DMS53 treated with DMSO at 0.1 percent for 48 hours (cell line): ENCODE measurements around the gene MAP3K10.
"Not testable (repeated sequence)": the region's sequence is repeated elsewhere in the genome, so short reads cannot be mapped to it uniquely, and the experiment has no call there.

Source experiments
- DNase-seq: peaks from one replicate; lab custom pipeline; 2025; ENCODE audit not compliant: unreplicated experiment; lab: John Stamatoyannopoulos, UW

Gene MAP3K10

GRCh38 chr19:40171293-40171692 lies 19.9 kb upstream of the MAP3K10 start:
- DNase-seq = not testable (repeated sequence)

DNA sequence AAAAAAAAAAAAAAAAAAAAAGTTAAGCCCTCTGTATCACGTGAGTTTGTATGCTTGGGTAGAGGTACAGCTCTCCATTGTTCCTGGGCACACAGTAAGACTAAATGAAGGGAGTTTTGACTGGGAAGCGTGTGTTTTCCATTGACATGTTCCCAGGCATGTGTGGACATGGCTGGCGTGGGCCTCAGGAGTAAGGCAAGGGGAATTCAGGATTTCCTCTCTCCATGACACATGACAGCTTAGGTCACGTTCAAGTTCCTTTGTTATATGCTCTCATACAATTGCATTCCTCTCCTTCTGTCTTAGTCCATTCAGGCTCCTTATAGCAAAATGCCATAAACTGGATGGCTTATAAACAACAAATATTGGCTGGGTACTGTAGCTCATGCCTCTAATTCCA lies 17.1 kb upstream of the MAP3K10 start:
- no peak for DNase-seq

DNA sequence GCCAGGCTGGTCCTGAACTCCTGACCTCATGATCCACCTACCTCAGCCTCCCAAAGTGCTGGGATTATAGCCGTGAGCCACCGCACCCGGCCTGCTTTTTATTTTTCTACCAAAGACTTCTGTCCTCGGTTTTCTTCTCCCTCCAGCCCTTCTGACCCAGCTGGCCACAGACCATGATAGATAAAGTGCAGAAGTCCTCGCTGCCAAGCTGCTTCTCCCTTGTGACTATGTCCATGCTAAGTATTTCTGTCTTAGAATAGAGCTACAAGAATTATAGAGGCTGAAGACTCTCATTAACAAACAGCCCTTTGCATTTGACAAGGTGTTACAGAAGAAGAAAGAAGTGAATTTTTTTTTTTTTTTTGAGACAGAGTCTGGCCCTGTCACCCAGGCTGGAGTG lies 15.4 kb upstream of the MAP3K10 start:
- no peak for DNase-seq

DNA sequence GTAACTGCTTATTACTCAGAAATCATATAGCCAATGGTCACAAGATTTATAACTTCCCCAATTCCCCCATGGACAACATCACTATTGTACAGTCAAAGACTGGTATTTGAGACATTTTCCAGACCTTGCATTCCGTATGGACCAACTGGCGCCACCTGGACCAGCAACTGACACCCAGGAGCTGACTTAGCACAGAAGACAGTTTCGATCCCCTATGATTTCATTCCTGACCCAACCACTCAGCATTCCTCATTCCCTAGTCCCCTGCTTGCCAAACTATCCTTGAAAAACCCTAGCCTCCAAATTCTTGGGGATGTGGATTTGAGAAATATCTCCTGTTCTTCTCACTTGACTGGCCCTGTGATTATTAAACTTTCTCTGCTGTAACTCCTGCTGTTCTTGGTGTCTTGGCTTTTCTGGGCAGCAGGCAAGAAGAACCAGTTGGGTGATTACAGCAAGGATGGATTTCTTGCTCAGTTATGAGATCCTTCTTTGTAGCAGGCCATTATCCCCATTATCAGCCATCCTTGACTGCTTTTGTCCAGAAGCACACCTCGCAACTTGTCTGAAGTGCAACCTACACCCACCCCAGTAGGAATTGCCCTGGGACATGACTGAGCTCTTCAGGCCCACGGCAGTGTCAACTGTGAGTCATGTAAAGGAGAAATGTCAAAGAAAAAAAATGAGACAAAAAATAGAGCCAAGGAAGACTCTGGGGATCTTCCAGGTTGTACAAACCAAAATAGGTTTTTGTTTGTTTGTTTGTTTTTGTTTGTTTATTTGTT lies 13.7 kb upstream of the MAP3K10 start:
- DNase-seq = no peak

DNA sequence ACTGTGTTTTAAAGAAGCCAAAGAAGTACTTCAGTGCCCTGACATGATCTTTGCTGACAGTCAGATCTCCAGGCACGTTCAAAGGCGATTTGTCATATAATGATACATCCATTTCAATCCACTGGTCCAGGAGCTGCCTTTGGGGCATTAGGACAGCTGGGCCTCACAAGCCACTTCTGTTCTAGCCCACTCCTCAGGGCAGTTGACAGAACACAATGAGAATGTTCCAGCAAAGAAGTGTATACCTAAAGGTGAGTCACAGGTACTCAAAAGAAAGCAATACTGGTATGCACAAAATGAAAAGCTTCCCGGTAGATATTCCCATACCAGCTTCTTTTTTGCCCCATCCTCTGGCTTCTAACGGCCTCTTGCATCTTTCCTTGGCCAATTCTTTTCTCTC lies 12.5 kb upstream of the MAP3K10 start:
- DNase-seq = peak; percentile 52

- DNase-seq = no peak
Observed at GRCh38 chr19:40184273-40184672, 7.0 kb upstream of the MAP3K10 start.

- DNase-seq = peak; percentile 9
Observed at GRCh38 chr19:40191836-40192646, 815 bp downstream of the MAP3K10 start.

DNA sequence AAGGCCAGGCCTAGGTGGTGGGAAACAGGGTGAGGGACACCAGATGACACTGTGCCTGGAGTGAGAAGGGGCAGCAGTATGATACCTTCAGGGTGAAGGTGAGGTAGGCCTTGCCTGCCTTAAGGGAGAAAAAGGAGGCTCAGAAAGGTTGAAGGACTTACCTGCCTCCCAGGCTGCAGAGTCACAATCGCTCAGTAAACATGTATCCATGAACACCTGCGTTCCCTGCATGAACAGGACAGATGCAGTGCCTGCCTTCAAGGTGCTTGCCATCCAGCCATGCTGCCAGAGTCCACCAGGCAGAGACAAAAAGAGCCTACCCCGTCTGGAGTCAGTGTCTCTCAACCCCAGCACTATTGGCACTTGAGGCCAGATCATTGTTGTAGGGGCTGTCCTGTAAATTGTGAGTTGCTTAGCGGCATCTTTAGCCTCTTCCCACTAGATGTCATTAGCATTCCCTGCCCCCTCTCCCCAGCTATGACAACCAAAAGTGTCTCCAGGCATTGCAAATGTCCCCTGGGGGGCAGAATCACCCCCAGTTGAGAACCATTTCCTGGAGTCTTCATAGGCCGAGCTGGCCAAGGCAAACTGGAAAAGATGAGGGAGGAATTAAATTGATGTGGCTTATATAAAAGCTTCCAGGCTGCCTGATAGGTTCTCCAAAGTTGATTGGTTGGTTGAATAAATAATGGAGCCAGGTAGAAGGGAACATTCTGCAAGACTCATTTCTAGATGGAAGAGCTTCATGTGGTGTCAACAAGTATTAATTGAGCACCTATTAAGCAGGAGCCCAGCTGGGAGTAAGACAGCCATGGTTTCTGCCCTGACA lies 1.7 kb downstream of the MAP3K10 start:
- no peak for DNase-seq

DNA sequence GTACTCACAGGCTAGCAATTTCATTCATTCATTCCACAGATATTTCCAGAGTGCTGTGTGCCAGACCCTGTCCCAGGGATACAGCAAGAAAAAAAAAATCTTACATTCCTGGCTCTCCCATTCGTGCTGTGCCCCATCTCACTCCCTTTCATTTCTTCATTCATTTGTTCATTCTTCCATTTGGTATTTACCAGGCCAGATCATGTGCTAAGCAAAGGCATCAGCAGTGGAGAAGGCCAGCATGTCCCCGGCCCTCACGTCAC lies 2.3 kb downstream of the MAP3K10 start:
- no peak for DNase-seq

DNA sequence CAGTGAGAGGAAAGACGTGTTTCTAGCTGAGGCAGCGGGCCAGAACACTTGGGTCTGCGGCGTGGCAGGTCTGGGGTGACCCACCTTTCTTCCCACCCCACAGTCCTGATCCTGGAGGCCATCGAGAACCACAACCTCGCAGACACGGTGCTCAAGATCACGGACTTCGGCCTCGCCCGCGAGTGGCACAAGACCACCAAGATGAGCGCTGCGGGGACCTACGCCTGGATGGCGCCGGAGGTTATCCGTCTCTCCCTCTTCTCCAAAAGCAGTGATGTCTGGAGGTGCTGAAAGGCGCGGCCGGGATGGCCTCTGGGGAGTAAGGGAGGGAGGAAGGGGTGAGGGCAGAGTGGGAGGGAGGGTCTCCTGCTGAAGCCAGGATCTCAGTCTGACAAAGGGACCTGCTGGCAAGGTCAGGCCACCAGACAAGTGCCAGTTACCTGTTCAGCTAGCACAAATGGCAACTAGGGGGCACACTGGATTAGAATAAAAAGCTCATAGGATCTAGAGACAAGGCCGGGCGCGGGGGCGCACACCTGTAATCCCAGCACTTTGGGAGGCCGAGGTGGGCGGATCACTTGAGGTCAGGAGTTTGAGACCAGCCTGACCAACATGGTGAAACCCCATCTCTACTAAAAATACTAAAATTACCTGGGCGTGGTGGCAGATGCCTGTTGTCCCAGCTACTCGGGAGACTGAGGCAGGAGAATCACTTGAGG lies 7.2 kb downstream of the MAP3K10 start:
- DNase-seq = no peak

GRCh38 chr19:40200341-40201099 lies 9.3 kb downstream of the MAP3K10 start:
- DNase-seq = no peak

DNA sequence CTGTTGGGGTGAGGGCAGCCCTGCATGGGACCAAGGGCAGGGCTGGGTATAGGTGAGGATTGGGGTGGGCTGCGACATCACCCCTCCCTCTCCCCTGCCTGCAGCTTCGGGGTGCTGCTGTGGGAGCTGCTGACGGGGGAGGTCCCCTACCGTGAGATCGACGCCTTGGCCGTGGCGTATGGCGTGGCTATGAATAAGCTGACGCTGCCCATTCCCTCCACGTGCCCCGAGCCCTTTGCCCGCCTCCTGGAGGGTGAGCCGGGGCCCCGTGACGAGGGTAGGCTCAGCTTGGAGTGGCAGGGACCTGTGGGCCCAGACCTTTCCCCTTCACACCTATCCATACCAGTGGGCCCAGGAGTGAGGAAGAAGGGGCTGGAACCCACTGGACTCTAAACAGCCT lies 13.2 kb downstream of the MAP3K10 start:
- no peak for DNase-seq

GRCh38 chr19:40205760-40206159 lies 14.5 kb downstream of the MAP3K10 start:
- DNase-seq = no peak

DNA sequence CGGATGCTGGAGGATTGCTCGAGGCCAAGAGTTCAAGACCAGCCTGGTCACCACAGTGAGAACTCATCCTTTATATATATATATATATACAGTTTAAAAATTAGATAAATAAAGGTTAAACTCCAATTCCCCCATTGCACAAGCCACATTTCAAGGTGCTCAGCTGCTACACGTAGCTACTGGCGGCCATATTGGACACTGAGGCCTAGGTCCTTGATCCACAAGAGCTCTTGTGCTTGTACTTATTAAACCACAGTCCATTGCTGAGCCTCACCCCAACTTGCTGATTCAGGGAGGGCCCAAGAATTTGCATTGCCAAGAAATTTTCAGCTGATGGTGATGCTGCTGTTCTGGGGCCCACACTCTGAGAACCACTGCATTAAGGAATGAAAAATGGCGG lies 17.4 kb downstream of the MAP3K10 start:
- DNase-seq = no peak

DNA sequence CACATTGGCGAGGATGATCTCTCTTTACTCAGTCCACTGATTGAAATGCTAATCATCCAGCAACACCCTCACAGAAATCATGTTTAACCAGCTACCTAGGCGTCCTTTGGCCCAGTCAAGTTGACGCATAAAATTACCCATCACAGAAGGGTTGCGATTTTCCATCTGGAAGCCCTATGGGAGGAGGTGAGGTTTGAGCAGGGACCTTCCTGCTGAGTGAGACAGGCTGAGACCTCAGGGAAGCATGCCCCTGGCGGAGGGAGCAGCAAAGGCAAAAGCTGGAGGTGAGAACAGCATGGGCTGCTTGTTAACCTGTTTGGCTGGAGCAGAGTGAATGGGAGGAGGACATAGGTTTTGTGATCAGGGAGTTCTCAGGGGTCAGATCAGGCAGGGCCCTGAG lies 19.7 kb downstream of the MAP3K10 start:
- no peak for DNase-seq

GRCh38 chr19:40213251-40213829 lies 22.1 kb downstream of the MAP3K10 start:
- no peak for DNase-seq

- no peak for DNase-seq
Observed at GRCh38 chr19:40213882-40214570, 22.8 kb downstream of the MAP3K10 start.

- no peak for DNase-seq
Observed at GRCh38 chr19:40214936-40215335, 23.7 kb downstream of the MAP3K10 start.

DNA sequence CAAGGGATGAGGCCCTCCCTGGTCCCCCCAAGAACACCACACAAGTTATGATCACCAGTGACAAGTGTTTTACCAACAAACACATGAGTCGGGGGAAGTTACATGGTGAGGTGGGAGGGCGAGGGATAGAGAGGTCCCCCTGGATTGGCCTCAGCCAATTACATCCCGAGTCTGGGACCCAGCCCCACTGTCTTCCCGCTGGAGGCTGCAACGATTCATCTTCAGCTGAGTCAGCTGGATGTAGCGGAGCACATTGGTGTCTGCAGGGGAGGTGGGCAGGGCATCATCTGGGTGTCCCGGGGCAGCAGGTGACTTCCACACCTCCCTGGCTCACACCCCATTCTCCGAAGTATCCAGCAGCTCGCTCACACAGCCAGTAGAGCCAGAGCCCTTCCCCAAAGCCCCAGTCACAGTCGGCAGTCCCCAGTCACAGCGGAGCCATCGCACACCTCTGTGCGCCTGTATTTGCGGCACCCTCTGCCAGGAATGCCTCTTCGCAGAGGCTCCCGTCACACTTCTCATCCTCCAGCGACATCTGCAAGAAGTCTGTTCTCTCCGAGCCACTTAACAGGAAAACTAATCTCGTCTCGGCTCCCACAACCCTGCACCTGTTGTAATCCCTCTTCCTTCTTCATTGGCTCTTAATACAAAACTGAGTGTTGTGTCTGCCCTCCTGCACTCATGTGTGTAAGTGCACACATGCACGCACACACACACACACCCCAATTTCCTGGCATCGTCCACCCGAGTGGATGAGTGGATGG lies 25.0 kb downstream of the MAP3K10 start:
- DNase-seq = peak; percentile 50
